22Rv1 (cell line): ENCODE results near the gene CYLD.

Experiments
- ZFX ChIP-seq: fragments of 450-650 bp; IDR thresholded peaks from 2 replicates; pipeline ENCODE4 v1.6.1; 2017; ENCODE audit warnings: antibody characterized with exemption, borderline replicate concordance
- TF ChIP-seq, protein P1 (sequence below): fragments of 450-650 bp; IDR thresholded peaks from 2 replicates; pipeline ENCODE4 v1.5.1; 2017; ENCODE audit warnings: mild to moderate bottlenecking

DNA sequence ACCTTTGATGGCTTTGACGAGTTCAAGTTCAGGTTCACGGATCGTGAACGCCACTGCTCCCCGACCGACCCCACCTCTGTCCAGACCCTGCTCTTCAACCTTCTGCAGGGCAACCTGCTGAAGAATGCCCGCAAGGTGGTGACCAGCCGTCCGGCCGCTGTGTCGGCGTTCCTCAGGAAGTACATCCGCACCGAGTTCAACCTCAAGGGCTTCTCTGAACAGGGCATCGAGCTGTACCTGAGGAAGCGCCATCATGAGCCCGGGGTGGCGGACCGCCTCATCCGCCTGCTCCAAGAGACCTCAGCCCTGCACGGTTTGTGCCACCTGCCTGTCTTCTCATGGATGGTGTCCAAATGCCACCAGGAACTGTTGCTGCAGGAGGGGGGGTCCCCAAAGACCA is 30.8 kb upstream of the CYLD start:
- TF ChIP-seq, protein P1, sequence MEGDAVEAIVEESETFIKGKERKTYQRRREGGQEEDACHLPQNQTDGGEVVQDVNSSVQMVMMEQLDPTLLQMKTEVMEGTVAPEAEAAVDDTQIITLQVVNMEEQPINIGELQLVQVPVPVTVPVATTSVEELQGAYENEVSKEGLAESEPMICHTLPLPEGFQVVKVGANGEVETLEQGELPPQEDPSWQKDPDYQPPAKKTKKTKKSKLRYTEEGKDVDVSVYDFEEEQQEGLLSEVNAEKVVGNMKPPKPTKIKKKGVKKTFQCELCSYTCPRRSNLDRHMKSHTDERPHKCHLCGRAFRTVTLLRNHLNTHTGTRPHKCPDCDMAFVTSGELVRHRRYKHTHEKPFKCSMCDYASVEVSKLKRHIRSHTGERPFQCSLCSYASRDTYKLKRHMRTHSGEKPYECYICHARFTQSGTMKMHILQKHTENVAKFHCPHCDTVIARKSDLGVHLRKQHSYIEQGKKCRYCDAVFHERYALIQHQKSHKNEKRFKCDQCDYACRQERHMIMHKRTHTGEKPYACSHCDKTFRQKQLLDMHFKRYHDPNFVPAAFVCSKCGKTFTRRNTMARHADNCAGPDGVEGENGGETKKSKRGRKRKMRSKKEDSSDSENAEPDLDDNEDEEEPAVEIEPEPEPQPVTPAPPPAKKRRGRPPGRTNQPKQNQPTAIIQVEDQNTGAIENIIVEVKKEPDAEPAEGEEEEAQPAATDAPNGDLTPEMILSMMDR = no peak
- no peak for TF ChIP-seq ZFX
